A673 (cell line): ENCODE results near the gene PPM1E.

Experiments used
- EZH2 ChIP-seq: fragments of 200-600 bp; sonication (generic); IDR thresholded peaks from 2 replicates; pipeline ENCODE4 v1.6.1; 2017; ENCODE audit warnings: borderline replicate concordance, low read depth, mild to moderate bottlenecking, mixed read lengths, antibody characterized with exemption, low read length; ENCODE audit not compliant: poor library complexity, severe bottlenecking
- TF ChIP-seq, protein P1 (sequence below): fragments of 300-800, 200-600 bp; sonication (generic); conservative IDR thresholded peaks from 2 replicates; pipeline ENCODE4 v1.5.1; 2017; ENCODE audit warnings: low read depth, mild to moderate bottlenecking, antibody characterized with exemption, low read length, moderate library complexity, mixed read lengths

GRCh38 chr17:58886514-58886913 is 130.9 kb downstream of the PPM1E start:
- TF ChIP-seq, protein P1, sequence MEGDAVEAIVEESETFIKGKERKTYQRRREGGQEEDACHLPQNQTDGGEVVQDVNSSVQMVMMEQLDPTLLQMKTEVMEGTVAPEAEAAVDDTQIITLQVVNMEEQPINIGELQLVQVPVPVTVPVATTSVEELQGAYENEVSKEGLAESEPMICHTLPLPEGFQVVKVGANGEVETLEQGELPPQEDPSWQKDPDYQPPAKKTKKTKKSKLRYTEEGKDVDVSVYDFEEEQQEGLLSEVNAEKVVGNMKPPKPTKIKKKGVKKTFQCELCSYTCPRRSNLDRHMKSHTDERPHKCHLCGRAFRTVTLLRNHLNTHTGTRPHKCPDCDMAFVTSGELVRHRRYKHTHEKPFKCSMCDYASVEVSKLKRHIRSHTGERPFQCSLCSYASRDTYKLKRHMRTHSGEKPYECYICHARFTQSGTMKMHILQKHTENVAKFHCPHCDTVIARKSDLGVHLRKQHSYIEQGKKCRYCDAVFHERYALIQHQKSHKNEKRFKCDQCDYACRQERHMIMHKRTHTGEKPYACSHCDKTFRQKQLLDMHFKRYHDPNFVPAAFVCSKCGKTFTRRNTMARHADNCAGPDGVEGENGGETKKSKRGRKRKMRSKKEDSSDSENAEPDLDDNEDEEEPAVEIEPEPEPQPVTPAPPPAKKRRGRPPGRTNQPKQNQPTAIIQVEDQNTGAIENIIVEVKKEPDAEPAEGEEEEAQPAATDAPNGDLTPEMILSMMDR, result no peak
- TF ChIP-seq EZH2, result no peak
